HEK293 (cell line): ENCODE results near the gene TNIK.

Experiments
- FEZF1 ChIP-seq: fragments of 450-650 bp; formaldehyde crosslinking; IDR thresholded peaks from 2 replicates; pipeline ENCODE4 v1.5.1; 2016; ENCODE audit warnings: missing biosample characterization, missing genetic modification characterization
- GLI2 ChIP-seq: fragments of 450-650 bp; formaldehyde crosslinking; IDR thresholded peaks from 2 replicates; pipeline ENCODE4; 2017; ENCODE audit warnings: missing biosample characterization, missing genetic modification characterization, low read depth, borderline replicate concordance
- KLF8 ChIP-seq: fragments of 450-650 bp; formaldehyde crosslinking; IDR thresholded peaks from 2 replicates; pipeline ENCODE4 v1.5.1; 2016; ENCODE audit warnings: missing biosample characterization, missing genetic modification characterization
- KLF9 ChIP-seq: fragments of 450-650 bp; formaldehyde crosslinking; IDR thresholded peaks from 2 replicates; pipeline ENCODE4 v1.5.1; 2016; ENCODE audit warnings: missing biosample characterization, missing genetic modification characterization, low read depth
- OVOL3 ChIP-seq: fragments of 450-650 bp; formaldehyde crosslinking; IDR thresholded peaks from 2 replicates; pipeline ENCODE4 v1.5.1; 2016; ENCODE audit warnings: missing biosample characterization, missing genetic modification characterization
- PRDM1 ChIP-seq: fragments of 450-650 bp; formaldehyde crosslinking; IDR thresholded peaks from 2 replicates; pipeline ENCODE4; 2016; ENCODE audit warnings: missing biosample characterization, missing genetic modification characterization
- RBAK ChIP-seq: fragments of 450-650 bp; formaldehyde crosslinking; IDR thresholded peaks from 2 replicates; pipeline ENCODE4 v1.5.1; 2016; ENCODE audit warnings: missing biosample characterization, missing genetic modification characterization
- REPIN1 ChIP-seq: fragments of 450-650 bp; formaldehyde crosslinking; IDR thresholded peaks from 2 replicates; pipeline ENCODE4 v1.5.1; 2017; ENCODE audit warnings: missing biosample characterization, missing genetic modification characterization, low read depth
- SCRT2 ChIP-seq: fragments of 450-650 bp; formaldehyde crosslinking; IDR thresholded peaks from 2 replicates; pipeline ENCODE4 v1.5.1; 2016; ENCODE audit warnings: missing biosample characterization, missing genetic modification characterization
- TRIM28 ChIP-seq: IDR thresholded peaks from 2 replicates; pipeline ENCODE4 v1.6.1; 2011; ENCODE audit warnings: low read length, control low read depth, borderline replicate concordance
- YY2 ChIP-seq: fragments of 450-650 bp; formaldehyde crosslinking; IDR thresholded peaks from 2 replicates; pipeline ENCODE4 v1.5.1; 2016; ENCODE audit warnings: missing biosample characterization, missing genetic modification characterization
- ZBTB44 ChIP-seq: fragments of 450-650 bp; IDR thresholded peaks from 2 replicates; pipeline ENCODE4 v1.5.1; 2018; ENCODE audit warnings: missing biosample characterization, mild to moderate bottlenecking, missing genetic modification characterization
- ZIC2 ChIP-seq: fragments of 450-650 bp; formaldehyde crosslinking; IDR thresholded peaks from 2 replicates; pipeline ENCODE4 v1.5.1; 2016; ENCODE audit warnings: missing biosample characterization, missing genetic modification characterization
- ZNF10 ChIP-seq: fragments of 450-650 bp; formaldehyde crosslinking; IDR thresholded peaks from 2 replicates; pipeline ENCODE4 v1.5.1; 2017; ENCODE audit warnings: missing biosample characterization, missing genetic modification characterization
- ZNF112 ChIP-seq: fragments of 450-650 bp; formaldehyde crosslinking; IDR thresholded peaks from 2 replicates; pipeline ENCODE4 v1.5.0; 2017; ENCODE audit warnings: missing biosample characterization, missing genetic modification characterization
- ZNF138 ChIP-seq: fragments of 450-650 bp; formaldehyde crosslinking; IDR thresholded peaks from 2 replicates; pipeline ENCODE4 v1.5.1; 2016; ENCODE audit warnings: missing biosample characterization, missing genetic modification characterization, borderline replicate concordance
- ZNF16 ChIP-seq: fragments of 450-650 bp; formaldehyde crosslinking; IDR thresholded peaks from 2 replicates; pipeline ENCODE4 v1.5.1; 2016; ENCODE audit warnings: low read depth, missing biosample characterization, missing genetic modification characterization
- ZNF211 ChIP-seq: fragments of 450-650 bp; formaldehyde crosslinking; IDR thresholded peaks from 2 replicates; pipeline ENCODE4 v1.5.1; 2016; ENCODE audit warnings: low read depth, missing biosample characterization, missing genetic modification characterization
- ZNF324 ChIP-seq: fragments of 450-650 bp; formaldehyde crosslinking; IDR thresholded peaks from 2 replicates; pipeline ENCODE4 v1.5.1; 2016; ENCODE audit warnings: missing biosample characterization, missing genetic modification characterization
- ZNF335 ChIP-seq: fragments of 450-650 bp; formaldehyde crosslinking; conservative IDR thresholded peaks from 2 replicates; pipeline ENCODE4 v1.5.1; 2016; ENCODE audit warnings: missing biosample characterization, missing genetic modification characterization
- ZNF394 ChIP-seq: fragments of 450-650 bp; formaldehyde crosslinking; IDR thresholded peaks from 2 replicates; pipeline ENCODE4 v1.5.1; 2016; ENCODE audit warnings: missing biosample characterization, missing genetic modification characterization, mild to moderate bottlenecking, moderate library complexity, borderline replicate concordance
- ZNF404 ChIP-seq: fragments of 450-650 bp; formaldehyde crosslinking; IDR thresholded peaks from 2 replicates; pipeline ENCODE4 v1.5.1; 2017; ENCODE audit warnings: missing biosample characterization, missing genetic modification characterization
- ZNF416 ChIP-seq: fragments of 450-650 bp; formaldehyde crosslinking; IDR thresholded peaks from 2 replicates; pipeline ENCODE4 v1.5.1; 2016; ENCODE audit warnings: missing biosample characterization, missing genetic modification characterization
- ZNF473 ChIP-seq: fragments of 450-650 bp; formaldehyde crosslinking; IDR thresholded peaks from 2 replicates; pipeline ENCODE4 v1.5.1; 2017; ENCODE audit warnings: missing biosample characterization, missing genetic modification characterization
- ZNF501 ChIP-seq: fragments of 450-650 bp; formaldehyde crosslinking; IDR thresholded peaks from 2 replicates; pipeline ENCODE4 v1.5.1; 2016; ENCODE audit warnings: missing biosample characterization, missing genetic modification characterization
- ZNF514 ChIP-seq: fragments of 450-650 bp; formaldehyde crosslinking; IDR thresholded peaks from 2 replicates; pipeline ENCODE4 v1.5.1; 2016; ENCODE audit warnings: missing biosample characterization, missing genetic modification characterization
- ZNF544 ChIP-seq: fragments of 450-650 bp; formaldehyde crosslinking; IDR thresholded peaks from 2 replicates; pipeline ENCODE4 v1.5.0; 2017; ENCODE audit warnings: missing biosample characterization, missing genetic modification characterization
- ZNF549 ChIP-seq: fragments of 450-650 bp; IDR thresholded peaks from 2 replicates; pipeline ENCODE4 v1.5.1; 2018; ENCODE audit warnings: missing biosample characterization, missing genetic modification characterization, mild to moderate bottlenecking, inconsistent platforms, moderate library complexity
- ZNF555 ChIP-seq: fragments of 450-650 bp; formaldehyde crosslinking; conservative IDR thresholded peaks from 2 replicates; pipeline ENCODE4 v1.5.1; 2017; ENCODE audit warnings: missing biosample characterization, mild to moderate bottlenecking, missing genetic modification characterization, inconsistent platforms
- ZNF629 ChIP-seq: fragments of 450-650 bp; formaldehyde crosslinking; IDR thresholded peaks from 2 replicates; pipeline ENCODE4 v1.5.1; 2017; ENCODE audit warnings: missing biosample characterization, missing genetic modification characterization
- ZNF701 ChIP-seq: fragments of 450-650 bp; formaldehyde crosslinking; IDR thresholded peaks from 2 replicates; pipeline ENCODE4 v1.5.1; 2016; ENCODE audit warnings: missing biosample characterization, missing genetic modification characterization
- ZNF747 ChIP-seq: fragments of 450-650 bp; formaldehyde crosslinking; IDR thresholded peaks from 2 replicates; pipeline ENCODE4 v1.5.1; 2016; ENCODE audit warnings: missing biosample characterization, missing genetic modification characterization
- ZNF785 ChIP-seq: fragments of 450-650 bp; formaldehyde crosslinking; IDR thresholded peaks from 2 replicates; pipeline ENCODE4 v1.5.1; 2016; ENCODE audit warnings: missing biosample characterization, missing genetic modification characterization
- ZNF830 ChIP-seq: fragments of 450-650 bp; IDR thresholded peaks from 2 replicates; pipeline ENCODE4 v1.5.0; 2018; ENCODE audit warnings: missing biosample characterization, missing genetic modification characterization, low read depth, mild to moderate bottlenecking, moderate library complexity
- ZNF837 ChIP-seq: fragments of 450-650 bp; formaldehyde crosslinking; IDR thresholded peaks from 2 replicates; pipeline ENCODE4 v1.5.1; 2016; ENCODE audit warnings: missing biosample characterization, missing genetic modification characterization
- TF ChIP-seq, protein P1 (sequence below): fragments of 450-650 bp; formaldehyde crosslinking; IDR thresholded peaks from 2 replicates; pipeline ENCODE4 v1.5.1; 2017; ENCODE audit warnings: missing biosample characterization, missing genetic modification characterization
- TF ChIP-seq, protein P2 (sequence below): fragments of 450-650 bp; formaldehyde crosslinking; conservative IDR thresholded peaks from 2 replicates; pipeline ENCODE4 v1.5.1; 2016; ENCODE audit warnings: low read depth, missing biosample characterization, missing genetic modification characterization

Gene TNIK

GRCh38 chr3:171192176-171192854 is 267.9 kb downstream of the TNIK start (continued):
- TF ChIP-seq ZBTB44 (peak; percentile 82; the same call in 1 of the 2 replicates), ZNF416 (tag by site-specific recombination) (no peak), GLI2 (tag by site-specific recombination) (peak; percentile 69; the same call in 1 of the 2 replicates), ZIC2 (tag by site-specific recombination) (peak; percentile 93), ZNF404 (tag by site-specific recombination) (no peak), ZNF544 (no peak), ZNF138 (tag by site-specific recombination) (no peak), ZNF211 (tag by site-specific recombination) (no peak), ZNF830 (tag by site-specific recombination) (no peak), ZNF501 (tag by site-specific recombination) (peak; percentile 94), ZNF16 (no peak), ZNF473 (tag by site-specific recombination) (no peak), ZNF324 (tag by site-specific recombination) (peak; percentile 69; the same call in 1 of the 2 replicates), ZNF555 (tag by site-specific recombination) (no peak; the same call in 1 of the 2 replicates), OVOL3 (tag by site-specific recombination) (peak; percentile 82; the same call in 1 of the 2 replicates), ZNF629 (tag by site-specific recombination) (peak; percentile 96), KLF8 (tag by site-specific recombination) (peak; percentile 84), YY2 (no peak), ZNF394 (tag by site-specific recombination) (peak; percentile 86), FEZF1 (tag by site-specific recombination) (peak; percentile 97), KLF9 (tag by site-specific recombination) (0 out of 2 replicates have a peak, but pooled peaks have one; percentile 21), ZNF514 (tag by site-specific recombination) (no peak), ZNF837 (no peak), ZNF335 (tag by site-specific recombination) (0 out of 2 replicates have a peak, but pooled peaks have one; percentile 22), ZNF785 (tag by site-specific recombination) (no peak), TRIM28 (no peak), ZNF112 (no peak), SCRT2 (tag by site-specific recombination) (peak; percentile 56), RBAK (tag by site-specific recombination) (no peak), ZNF549 (tag by site-specific recombination) (no peak), ZNF701 (tag by site-specific recombination) (no peak), ZNF10 (tag by site-specific recombination) (no peak; the same call in 1 of the 2 replicates), ZNF747 (tag by site-specific recombination) (no peak), PRDM1 (tag by site-specific recombination) (peak; percentile 89), REPIN1 (no peak)
- TF ChIP-seq, protein P1, sequence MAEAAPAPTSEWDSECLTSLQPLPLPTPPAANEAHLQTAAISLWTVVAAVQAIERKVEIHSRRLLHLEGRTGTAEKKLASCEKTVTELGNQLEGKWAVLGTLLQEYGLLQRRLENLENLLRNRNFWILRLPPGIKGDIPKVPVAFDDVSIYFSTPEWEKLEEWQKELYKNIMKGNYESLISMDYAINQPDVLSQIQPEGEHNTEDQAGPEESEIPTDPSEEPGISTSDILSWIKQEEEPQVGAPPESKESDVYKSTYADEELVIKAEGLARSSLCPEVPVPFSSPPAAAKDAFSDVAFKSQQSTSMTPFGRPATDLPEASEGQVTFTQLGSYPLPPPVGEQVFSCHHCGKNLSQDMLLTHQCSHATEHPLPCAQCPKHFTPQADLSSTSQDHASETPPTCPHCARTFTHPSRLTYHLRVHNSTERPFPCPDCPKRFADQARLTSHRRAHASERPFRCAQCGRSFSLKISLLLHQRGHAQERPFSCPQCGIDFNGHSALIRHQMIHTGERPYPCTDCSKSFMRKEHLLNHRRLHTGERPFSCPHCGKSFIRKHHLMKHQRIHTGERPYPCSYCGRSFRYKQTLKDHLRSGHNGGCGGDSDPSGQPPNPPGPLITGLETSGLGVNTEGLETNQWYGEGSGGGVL (tag by site-specific recombination), result peak; percentile 79
- TF ChIP-seq, protein P2, sequence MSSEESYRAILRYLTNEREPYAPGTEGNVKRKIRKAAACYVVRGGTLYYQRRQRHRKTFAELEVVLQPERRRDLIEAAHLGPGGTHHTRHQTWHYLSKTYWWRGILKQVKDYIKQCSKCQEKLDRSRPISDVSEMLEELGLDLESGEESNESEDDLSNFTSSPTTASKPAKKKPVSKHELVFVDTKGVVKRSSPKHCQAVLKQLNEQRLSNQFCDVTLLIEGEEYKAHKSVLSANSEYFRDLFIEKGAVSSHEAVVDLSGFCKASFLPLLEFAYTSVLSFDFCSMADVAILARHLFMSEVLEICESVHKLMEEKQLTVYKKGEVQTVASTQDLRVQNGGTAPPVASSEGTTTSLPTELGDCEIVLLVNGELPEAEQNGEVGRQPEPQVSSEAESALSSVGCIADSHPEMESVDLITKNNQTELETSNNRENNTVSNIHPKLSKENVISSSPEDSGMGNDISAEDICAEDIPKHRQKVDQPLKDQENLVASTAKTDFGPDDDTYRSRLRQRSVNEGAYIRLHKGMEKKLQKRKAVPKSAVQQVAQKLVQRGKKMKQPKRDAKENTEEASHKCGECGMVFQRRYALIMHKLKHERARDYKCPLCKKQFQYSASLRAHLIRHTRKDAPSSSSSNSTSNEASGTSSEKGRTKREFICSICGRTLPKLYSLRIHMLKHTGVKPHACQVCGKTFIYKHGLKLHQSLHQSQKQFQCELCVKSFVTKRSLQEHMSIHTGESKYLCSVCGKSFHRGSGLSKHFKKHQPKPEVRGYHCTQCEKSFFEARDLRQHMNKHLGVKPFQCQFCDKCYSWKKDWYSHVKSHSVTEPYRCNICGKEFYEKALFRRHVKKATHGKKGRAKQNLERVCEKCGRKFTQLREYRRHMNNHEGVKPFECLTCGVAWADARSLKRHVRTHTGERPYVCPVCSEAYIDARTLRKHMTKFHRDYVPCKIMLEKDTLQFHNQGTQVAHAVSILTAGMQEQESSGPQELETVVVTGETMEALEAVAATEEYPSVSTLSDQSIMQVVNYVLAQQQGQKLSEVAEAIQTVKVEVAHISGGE (tag by site-specific recombination), result no peak
